Measurements from ENCODE around the gene ADARB1.

ADARB1 gene

GRCh38 chr21:45125357-45125756 lies 51.0 kb downstream of the ADARB1 start:
- no peak for TF ChIP-seq CTCF (IDR thresholded peaks at IDR 0.05; ENCODE audit: borderline replicate concordance, insufficient read depth, low read depth, low read length)

DNA sequence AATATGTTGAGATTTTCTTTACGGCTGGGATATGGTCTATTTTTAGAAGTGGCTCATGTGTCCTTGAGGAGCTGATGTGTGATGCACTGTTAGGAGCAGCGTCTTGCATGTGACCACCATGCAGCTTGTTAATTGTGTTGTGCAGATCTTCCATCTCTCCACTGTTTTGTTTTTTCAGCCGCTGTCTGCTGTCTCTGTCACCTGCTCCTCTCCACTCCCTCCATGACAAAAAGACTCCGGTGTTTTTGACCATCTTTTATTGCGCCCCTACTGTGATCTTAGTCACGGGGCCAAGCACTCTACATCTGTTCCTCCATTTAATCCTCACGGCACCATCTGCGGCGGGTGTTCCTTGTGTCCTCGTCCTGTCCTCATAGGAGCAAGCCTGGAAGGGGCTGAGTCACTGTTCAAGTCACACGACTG lies 51.8 kb downstream of the ADARB1 start:
- no peak for TF ChIP-seq CTCF (IDR thresholded peaks at IDR 0.05; ENCODE audit: borderline replicate concordance, insufficient read depth, low read depth, low read length)
- no peak overlapping the region for H3K4me3 ChIP-seq (ENCODE audit: low read depth, low read length)

More at GRCh38 chr21:45125357-45125756, 51.0 kb downstream of the ADARB1 start:
- no peak overlapping the region for H3K4me3 ChIP-seq (ENCODE audit: low read depth, low read length)

DNA sequence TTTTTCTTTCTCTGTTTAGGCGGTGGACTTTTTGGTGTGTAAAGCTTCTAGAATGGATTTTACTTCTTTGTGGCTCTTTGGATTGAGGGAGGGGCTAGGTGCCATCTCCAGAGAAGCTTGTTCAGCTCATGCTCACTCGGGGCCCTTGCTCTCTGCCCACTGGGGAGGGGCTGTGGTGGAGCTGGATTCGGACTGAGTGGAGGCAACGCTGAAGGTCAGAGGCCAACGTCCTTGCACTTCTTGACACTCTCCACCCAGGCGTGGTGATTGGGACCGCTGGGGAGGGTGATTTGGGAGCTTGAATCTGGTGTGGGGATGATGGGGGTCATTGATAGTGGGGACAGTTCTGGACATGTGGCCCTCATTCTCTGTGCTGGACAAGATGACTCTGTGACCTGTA lies 52.6 kb downstream of the ADARB1 start:
- TF ChIP-seq CTCF (IDR thresholded peaks at IDR 0.05; ENCODE audit: borderline replicate concordance, insufficient read depth, low read depth, low read length): no peak
- H3K4me3 ChIP-seq (ENCODE audit: low read depth, low read length): no peak overlapping the region

DNA sequence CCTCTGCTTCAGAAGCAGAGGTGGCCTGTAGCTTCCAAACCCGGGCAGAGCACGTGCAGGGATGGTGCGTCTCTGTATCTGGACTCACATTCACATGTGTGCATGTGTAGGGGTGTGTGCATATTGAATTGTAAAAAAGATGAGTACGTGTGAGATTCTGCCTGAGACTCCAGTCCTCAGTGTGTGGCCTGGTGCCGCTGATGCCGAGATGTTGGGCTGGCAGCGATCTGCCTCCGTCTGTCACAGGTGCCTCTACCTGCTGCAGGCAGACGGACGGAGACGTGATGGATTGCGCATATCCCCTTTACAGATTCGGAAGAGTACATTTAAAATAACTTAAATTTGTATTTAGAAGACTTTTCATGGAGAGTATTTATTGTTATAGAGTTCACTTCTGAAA lies 53.6 kb downstream of the ADARB1 start:
- TF ChIP-seq CTCF (IDR thresholded peaks at IDR 0.05; ENCODE audit: borderline replicate concordance, insufficient read depth, low read depth, low read length): no peak
- no peak overlapping the region for H3K4me3 ChIP-seq (ENCODE audit: low read depth, low read length)

GRCh38 chr21:45128613-45129188 lies 54.3 kb downstream of the ADARB1 start:
- no peak overlapping the region for H3K4me3 ChIP-seq (ENCODE audit: low read depth, low read length)
- TF ChIP-seq CTCF (IDR thresholded peaks at IDR 0.05; ENCODE audit: borderline replicate concordance, insufficient read depth, low read depth, low read length): peak; percentile 90

GRCh38 chr21:45129189-45129923 lies 55.0 kb downstream of the ADARB1 start:
- TF ChIP-seq CTCF (IDR thresholded peaks at IDR 0.05; ENCODE audit: borderline replicate concordance, insufficient read depth, low read depth, low read length): no peak
- no peak overlapping the region for H3K4me3 ChIP-seq (ENCODE audit: low read depth, low read length)

DNA sequence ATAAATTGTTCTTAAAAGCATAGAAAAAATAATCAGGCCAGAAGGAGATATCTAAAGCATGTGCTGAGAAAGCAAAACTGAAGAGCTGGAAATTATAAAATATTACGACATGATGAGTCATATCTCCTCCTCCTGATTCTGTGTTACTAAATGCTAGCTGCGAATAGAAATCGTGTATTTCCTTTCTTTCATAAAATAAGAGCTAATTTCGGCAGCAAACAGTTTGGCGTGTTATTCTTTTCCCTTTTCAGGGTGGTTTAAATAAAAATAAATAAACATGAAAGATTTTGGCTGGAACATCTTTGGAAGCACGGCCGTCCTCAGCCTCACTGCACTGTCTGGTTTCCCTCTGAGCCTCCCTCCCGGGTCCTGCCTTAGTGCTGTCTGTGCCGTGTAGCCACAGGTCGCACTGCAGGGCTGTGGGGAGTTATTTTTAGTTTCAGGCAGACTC lies 56.0 kb downstream of the ADARB1 start:
- no peak for TF ChIP-seq CTCF (IDR thresholded peaks at IDR 0.05; ENCODE audit: borderline replicate concordance, insufficient read depth, low read depth, low read length)
- no peak overlapping the region for H3K4me3 ChIP-seq (ENCODE audit: low read depth, low read length)

All from GM12875 (cell line).